ENCODE measurements around the gene HLX.

DNA sequence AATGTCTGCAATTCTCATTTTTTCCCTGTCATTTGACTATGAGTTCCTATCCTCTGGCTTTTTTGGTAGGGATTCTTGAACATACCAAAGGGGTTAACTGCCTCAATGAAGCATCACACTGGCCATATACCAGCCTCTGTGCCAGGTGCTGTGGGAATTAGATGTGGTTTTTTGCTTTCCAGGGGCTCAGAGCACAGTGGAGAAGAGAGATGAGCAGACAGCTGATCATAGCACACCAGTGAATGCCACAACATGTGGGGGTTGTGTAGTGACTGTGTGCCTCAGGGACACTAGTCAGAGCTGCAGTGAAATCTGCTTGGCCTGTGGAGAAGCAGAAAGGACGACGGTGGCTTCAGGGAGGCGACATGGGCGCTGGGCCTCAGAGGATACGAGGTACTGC lies 30.8 kb downstream of the HLX start:
- TF ChIP-seq, protein P1, sequence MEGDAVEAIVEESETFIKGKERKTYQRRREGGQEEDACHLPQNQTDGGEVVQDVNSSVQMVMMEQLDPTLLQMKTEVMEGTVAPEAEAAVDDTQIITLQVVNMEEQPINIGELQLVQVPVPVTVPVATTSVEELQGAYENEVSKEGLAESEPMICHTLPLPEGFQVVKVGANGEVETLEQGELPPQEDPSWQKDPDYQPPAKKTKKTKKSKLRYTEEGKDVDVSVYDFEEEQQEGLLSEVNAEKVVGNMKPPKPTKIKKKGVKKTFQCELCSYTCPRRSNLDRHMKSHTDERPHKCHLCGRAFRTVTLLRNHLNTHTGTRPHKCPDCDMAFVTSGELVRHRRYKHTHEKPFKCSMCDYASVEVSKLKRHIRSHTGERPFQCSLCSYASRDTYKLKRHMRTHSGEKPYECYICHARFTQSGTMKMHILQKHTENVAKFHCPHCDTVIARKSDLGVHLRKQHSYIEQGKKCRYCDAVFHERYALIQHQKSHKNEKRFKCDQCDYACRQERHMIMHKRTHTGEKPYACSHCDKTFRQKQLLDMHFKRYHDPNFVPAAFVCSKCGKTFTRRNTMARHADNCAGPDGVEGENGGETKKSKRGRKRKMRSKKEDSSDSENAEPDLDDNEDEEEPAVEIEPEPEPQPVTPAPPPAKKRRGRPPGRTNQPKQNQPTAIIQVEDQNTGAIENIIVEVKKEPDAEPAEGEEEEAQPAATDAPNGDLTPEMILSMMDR (IDR thresholded peaks at IDR 0.05), result no peak
- no peak for TF ChIP-seq EZH2 (IDR thresholded peaks at IDR 0.05)

Measured in neural progenitor cell (in vitro differentiated cells).